CD4-positive, alpha-beta T cell treated with Interleukin-1 beta for 1 hour (primary cell): ENCODE data around the gene RDH8.

Experiments
- DNase-seq, 2 donors: peaks; one replicate each; pipeline ENCODE4 v3.0.0-alpha.2; 2020 to 2022

The RDH8 gene

DNA sequence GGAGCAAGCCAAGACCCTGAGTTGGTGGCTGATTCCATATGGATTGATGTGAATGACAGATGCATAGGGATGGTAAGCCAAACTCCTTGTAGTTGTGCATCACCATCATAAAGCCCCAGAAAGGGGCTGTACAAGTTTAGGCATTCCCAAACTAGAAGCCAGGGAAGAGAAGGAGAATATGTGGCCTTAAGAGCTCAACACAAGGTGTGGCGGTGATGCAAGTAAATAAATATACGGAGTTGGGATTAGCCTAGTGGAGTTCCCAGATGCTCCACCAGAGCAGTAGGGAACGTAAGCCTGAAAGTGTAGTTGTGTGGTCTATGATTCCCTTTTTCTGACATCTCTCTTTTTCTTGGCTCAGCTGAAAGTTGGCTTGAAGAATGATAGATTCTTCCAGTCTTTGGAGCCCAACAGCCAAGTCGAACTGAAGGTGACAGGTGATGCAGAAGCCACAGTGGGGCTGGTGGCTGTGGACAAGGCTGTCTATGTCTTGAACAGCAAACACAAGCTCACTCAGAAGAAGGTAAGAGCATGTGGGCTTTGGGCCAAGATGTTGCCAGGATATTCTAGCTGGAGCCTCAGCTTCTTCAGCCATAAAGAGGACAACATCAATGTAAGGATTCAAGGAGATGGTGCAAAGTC lies 30.1 kb downstream of the RDH8 start:
- DNase-seq = no peak

DNA sequence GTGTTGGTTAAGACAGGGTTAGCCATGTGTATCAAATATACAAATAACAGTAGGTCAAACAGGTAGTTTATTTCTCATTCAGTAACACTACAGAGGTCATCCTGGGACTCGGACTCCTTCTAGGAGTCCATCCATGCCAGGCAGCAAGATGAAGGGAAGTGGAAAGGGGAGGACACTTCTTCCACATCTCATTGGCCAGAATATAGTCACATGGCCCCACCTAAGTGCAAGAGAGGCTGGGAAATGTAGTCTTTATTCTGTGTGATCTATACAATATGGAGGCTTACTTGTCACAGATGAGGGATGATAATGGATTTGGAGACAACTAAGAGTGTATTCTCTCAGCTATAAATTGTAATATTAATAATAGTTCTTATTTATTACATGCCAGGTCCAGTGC lies 31.1 kb downstream of the RDH8 start:
- DNase-seq = no peak

DNA sequence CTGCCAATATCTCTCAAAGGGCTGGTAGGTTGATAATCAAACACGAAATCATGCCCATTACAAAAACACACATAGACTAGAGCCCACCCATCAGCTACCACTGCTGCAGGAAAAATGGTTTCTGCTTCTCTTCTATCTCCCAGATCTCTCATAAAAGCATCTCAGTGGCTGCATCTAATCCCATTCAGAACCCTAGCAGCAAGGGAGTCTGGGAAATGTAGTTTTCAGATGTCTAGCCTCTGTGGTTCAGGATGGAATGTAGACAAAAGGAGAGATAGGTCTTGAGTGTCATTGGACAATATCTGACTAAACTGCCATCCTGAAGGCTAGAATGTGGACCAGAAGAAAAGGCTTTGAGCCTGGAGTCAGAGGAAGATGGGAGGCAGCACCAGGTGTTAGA lies 32.1 kb downstream of the RDH8 start:
- DNase-seq = no peak

DNA sequence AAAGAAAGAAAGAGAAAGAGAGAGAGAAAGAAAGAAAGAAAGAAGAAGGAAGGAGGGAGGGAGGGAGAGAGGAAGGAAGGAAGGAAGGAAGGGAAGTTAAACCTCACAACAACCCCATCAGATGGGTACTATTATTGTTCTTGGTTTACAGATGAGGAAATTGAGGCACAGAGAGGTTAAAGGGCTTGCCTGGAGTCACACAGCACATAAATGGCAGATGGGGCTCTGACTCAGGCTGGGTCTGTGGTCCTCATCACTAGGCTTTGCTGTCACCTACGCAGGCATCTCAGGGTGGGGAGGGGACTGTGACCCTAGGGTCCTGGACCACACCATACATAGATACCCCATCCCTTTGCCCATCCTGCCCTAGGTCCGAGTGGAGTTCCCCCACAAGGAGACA lies 36.3 kb downstream of the RDH8 start:
- no peak for DNase-seq

DNA sequence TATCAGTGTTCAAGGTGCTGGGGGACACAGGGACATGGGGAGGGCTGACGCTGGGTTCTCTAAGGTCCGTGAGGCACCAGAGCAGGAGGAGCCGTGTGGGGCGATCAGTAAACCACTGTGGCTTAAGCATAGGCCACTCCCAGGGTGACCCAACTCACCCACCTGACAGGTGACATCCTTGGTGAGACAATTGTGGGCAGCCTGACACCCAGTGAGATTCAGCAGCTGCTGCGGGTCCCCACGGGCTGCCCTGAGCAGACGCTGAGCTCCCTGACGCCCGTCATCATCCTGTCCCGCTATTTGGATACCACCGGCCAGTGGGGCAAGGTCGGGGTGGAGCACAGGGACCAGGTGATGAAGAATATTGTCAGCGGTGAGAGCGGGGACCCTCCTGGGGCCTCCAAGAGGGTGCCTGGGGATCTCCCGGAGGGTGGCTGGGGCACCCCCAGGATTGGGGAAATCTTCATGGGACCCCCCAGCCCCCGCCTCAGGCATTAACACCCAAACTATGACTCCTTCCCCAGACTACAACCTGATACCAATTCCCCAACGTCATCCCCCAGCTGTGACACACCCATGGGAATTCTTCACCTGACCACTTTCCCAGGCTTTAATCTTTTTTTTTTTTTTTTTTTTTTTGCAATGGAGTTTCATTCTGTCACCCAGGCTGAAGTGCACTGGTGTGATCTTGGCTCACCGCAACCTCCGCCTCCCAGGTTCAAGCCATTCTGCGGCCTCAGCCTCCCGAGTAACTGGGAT lies 39.5 kb downstream of the RDH8 start:
- DNase-seq = no peak

DNA sequence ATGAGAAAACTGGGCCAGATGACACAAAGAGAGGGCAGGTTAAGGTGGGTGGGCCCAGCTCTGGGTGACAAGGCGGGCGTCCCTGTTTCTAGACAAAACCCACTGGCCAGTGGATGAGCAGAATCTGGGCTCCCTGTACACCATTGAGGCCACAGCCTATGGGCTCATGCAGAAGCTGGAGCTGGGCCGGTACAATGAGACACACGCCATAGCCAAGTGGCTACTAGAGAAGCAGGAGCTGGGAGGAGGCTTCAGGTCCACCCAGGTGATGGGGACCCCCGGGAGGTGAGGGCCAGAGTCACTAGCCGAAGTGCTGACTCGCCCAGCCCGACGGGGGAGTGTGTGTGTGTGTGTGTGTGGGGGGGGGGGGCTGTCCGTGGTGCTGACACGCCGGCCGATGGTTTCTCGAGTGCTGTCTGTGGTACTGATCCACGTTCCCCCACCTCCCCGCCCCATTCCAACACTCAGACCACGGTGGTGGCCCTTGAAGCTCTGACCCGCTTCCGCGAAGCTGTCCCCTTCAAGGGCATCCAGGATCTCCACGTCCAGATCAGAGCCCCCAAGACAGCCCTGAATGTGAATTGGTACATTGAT lies 48.5 kb downstream of the RDH8 start:
- no peak for DNase-seq

DNA sequence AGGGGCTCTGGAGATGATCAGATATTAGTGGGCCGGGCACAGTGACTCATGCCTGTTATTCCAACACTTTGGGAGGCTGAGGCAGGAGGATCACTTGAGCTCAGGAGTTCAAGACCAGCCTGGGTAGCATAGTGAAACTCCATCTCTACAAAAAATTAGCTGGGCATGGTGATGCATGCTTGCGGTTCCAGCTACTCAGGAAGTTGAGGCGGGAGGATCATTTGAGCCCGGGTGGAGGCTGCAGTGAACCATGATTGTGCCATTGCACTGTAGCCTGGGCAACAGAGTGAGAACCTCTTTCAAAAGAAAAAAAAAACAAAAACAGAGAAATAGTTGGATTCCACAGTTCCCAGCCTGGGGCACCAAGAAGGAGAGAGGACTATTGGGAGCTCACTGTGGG lies 54.9 kb downstream of the RDH8 start:
- DNase-seq = no peak

DNA sequence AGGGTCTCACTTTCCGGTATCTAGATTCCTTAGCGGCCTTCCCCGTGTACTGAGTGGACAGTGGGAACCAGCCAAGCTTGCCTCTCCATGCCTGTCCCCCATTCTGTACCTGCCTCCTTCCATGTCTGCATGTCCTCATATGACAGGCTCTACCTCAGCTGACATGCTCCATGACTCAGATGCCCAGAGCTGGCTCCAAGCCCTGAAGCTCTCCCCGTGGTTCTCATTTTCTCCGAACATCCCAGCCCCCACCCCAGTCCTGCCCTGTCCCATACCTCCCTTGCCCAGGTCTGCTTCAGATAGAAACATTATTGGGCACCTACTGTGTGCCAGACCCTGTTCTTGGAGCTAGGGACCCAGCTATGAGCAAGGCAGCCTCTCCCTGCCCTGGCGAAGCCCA lies 55.8 kb downstream of the RDH8 start:
- DNase-seq = no peak

DNA sequence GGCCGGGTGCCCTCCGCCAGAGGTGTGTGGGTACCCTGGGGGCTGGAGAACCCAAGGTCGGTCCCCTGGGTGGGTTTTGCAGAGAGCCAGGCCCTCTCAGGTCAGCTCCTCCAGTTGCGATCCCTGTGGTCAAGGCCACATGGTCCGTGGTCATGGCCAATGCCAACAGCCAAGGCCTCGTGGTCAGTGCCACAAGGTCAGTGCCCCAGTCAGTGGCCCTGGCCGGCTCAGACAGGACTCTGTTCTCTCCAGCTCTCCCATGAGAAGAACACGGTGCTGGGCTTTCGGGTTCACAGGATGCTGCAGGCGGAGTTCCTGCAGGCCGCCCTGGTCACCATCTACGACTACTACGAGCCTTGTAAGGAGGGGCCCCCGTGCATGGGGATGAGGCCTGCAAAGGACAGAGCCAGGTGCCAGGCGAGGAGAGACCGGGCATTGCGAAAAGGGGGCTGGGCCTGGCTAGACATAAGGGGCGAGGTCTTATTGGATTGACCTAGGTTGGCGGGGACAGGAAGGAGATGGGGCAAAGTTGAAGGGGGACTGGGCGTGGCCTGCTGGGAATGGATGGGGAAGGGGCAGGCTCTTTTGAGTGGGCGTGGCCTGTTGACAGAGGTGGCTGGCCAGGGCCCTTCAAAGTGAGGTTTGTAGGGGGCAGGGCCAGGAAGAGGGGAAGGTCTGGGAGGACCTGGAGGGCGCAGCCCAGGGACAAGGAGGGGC lies 57.6 kb downstream of the RDH8 start:
- no peak for DNase-seq
